Lower leg skin (tissue), 4 donors: Measurements from ENCODE around the gene NINJ2. TPM values are rescaled to one million over a fixed set of nuclear protein-coding genes. Genes with fewer than 3 reads are reported as not detected.

Source experiments
- DNase-seq, 2 donors: peaks; one replicate each; pipeline ENCODE4 v3.0.0-alpha.2; 2019; ENCODE audit warnings: low spot score in 2 of 2
- H3K4me3 ChIP-seq: fragments of 200-600 bp; sonication (generic); 2 replicates; pipeline ENCODE4 v1.5.1; 2017; ENCODE audit warnings: mild to moderate bottlenecking, low read depth; ENCODE audit not compliant: poor library complexity, severe bottlenecking
- POLR2A ChIP-seq, 2 donors: fragments of 450-650 bp; IDR thresholded peaks; one replicate each; pipeline ENCODE4 v1.6.1; 2016 to 2017; ENCODE audit warnings: antibody characterized with exemption in 2 of 2, mild to moderate bottlenecking in 1 of 2, moderate library complexity in 1 of 2
- WGBS, 2 donors: methylation state at CpG; one replicate each; pipeline ENCODE4 v1.1.5; 2018; 5-methylcytosine and 5-hydroxymethylcytosine counted together
- intact Hi-C: fragments of 100-400 bp; cut with DNase I; formaldehyde crosslinking; loops from one replicate; pipeline ENCODE4 v1.15.0; 2023; ENCODE audit warnings: low total_unique reads
- total RNA-seq, 4 donors: library from RNA; depleted of rRNA; stranded (reverse); fragments of >200 nt; gene quantifications; one replicate each; pipeline ENCODE4 v1.1.0, GENCODE V29; 2016
- TF ChIP-seq, protein P1 (sequence below), 3 donors: fragments of 450-650 bp; IDR thresholded peaks; one replicate each; pipeline ENCODE4 v1.5.1; 2016; ENCODE audit warnings: antibody characterized with exemption in 3 of 3, mild to moderate bottlenecking in 3 of 3, moderate library complexity in 2 of 3

NINJ2 gene
- total RNA-seq, 4 donors from 2014 or later = 4.5 to 30.8 (median 11.5) TPM

DNA sequence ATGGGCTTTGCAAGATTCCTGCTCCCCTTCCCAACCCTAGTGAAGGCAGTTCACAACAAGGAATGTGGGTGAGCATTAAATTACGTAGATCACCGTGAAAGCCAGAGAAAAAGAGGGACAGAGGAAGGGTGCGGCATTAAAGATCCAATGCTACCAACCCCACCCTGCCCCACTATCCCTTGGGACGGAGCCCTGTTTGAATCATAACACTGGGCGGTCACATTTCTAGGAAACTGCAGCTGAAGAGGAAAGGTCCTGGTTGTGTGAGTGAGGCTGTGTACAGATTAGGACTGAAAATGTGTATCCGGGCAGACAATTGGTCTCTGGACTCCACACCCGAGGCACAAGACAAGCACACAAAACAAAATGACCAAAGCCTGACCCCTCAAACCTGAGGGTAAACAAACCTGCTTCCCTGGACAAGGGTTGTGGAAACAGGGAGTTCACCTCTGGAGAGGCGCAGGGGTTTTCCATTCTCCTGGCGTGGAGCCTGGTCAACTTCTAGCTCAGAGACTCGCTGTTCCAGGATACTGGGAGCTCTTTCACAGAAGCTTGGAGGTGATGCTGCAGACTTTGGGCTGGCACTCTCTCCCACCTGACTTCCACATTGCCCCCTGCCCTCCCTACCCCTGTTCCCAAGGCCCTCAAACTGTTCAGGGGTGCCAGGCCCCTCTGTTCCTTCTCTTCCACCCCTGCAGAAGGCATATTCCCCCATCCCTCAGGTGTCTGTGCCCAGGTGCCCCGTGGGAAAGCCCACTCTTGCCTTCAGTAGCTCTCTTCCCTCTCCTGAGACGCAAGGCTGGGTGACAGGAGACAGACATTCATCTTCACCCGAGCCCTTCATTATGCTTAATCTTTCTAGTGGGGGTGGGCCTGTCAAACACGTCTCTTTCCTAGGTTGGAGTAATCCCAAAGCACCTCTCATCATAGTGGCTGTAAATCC, 16.5 kb downstream of the NINJ2 start:
- no peak overlapping the region for H3K4me3 ChIP-seq
- TF ChIP-seq, protein P1, sequence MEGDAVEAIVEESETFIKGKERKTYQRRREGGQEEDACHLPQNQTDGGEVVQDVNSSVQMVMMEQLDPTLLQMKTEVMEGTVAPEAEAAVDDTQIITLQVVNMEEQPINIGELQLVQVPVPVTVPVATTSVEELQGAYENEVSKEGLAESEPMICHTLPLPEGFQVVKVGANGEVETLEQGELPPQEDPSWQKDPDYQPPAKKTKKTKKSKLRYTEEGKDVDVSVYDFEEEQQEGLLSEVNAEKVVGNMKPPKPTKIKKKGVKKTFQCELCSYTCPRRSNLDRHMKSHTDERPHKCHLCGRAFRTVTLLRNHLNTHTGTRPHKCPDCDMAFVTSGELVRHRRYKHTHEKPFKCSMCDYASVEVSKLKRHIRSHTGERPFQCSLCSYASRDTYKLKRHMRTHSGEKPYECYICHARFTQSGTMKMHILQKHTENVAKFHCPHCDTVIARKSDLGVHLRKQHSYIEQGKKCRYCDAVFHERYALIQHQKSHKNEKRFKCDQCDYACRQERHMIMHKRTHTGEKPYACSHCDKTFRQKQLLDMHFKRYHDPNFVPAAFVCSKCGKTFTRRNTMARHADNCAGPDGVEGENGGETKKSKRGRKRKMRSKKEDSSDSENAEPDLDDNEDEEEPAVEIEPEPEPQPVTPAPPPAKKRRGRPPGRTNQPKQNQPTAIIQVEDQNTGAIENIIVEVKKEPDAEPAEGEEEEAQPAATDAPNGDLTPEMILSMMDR (IDR thresholded peaks at IDR 0.05) = no peak
- TF ChIP-seq POLR2A (IDR thresholded peaks at IDR 0.05) = no peak
- DNase-seq = peak in 1 of 2 donors; percentile 64
- WGBS, 2 donors = 31 to 37% methylated on average over 14 of the region's 14 CpGs
- intact Hi-C loops = no loop called here

DNA sequence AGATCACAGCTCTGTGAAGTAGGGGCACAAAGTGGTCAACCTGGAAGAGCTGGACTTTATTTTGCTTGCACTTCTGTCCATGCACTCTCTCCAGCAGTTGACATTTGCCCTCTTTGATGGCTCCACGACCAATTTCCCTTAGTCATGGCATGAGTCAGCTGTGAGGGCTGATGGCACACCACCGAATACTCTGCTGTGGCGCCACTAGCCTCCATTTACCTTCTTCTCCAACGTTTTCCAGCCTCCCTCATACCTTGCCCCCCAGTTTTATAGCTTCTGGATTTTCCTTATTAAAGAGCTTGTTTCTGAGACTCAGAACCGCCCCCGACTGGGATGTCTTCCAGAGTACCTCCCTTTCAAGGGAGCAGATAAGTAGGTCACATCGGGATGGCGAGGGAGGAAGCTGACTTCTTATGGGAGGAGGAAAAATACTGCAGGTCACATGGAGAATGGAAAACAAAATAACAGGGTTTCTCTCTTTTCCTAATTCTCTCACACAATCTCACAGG, 17.6 kb downstream of the NINJ2 start:
- DNase-seq = peak in 1 of 2 donors; percentile 71
- no peak for TF ChIP-seq POLR2A (IDR thresholded peaks at IDR 0.05)
- TF ChIP-seq, protein P1 (IDR thresholded peaks at IDR 0.05) = no peak
- 8 to 12% methylated on average over 8 of the region's 8 CpGs for WGBS, 2 donors
- no peak overlapping the region for H3K4me3 ChIP-seq
- intact Hi-C loops = no loop called here

DNA sequence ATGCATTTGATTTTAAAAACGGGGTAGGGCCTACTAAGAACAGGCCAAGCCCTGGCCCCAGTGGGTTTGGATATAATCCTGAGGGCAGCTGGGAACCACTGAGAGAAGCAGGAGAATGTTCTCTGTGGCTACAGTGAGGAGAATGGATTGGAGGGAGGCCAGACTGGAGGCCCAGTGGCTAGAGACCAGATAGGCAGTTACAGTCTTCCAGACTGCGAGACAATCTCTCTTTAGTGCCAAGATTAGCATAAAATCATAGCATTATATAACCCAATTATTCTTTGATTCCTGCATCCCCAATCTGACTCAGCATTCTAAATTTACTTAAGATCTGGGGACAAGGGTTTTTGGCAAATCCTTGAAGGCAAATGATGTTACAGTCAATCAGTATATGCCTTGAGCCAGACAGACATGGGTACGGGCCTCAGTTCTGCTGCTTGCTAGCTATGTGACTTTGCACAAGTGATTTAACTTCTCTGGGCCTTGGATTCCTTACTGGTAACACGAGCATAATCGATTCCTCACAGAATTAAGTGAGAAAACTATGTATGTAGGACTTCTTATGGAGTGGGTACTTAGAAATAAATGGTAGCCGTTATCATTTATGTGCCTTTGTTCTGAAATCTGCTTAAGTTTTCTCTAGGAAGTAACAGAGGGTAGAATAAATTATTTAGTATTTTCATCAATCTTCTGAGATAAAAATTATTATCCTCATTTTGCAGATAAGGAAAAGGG, 18.3 kb downstream of the NINJ2 start:
- intact Hi-C loops = no loop called here
- H3K4me3 ChIP-seq = no peak overlapping the region
- TF ChIP-seq POLR2A (IDR thresholded peaks at IDR 0.05) = no peak
- TF ChIP-seq, protein P1 (IDR thresholded peaks at IDR 0.05) = no peak
- WGBS, 2 donors = 50 to 52% methylated on average over 6 of the region's 6 CpGs
- DNase-seq = no peak

DNA sequence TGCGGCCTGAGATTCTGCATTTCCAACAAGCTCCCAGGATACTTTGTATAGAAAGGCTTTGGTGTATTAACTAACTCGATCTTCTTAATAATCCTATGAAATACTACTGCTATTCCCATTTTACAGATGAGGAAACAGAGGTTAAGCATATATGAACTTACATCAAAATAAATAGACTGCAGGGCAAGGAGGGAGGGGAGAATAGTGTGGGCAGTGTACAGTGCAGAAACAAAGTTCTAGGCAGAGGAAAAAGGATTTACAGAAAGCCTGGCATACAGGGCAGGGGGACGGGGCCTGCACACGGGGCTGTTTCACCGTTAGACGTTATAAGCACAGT, 19.0 kb downstream of the NINJ2 start:
- no peak overlapping the region for H3K4me3 ChIP-seq
- intact Hi-C loops = no loop called here
- 81 to 83% methylated on average over 6 of the region's 6 CpGs for WGBS, 2 donors
- no peak for TF ChIP-seq POLR2A (IDR thresholded peaks at IDR 0.05)
- TF ChIP-seq, protein P1 (IDR thresholded peaks at IDR 0.05) = no peak
- DNase-seq = no peak

DNA sequence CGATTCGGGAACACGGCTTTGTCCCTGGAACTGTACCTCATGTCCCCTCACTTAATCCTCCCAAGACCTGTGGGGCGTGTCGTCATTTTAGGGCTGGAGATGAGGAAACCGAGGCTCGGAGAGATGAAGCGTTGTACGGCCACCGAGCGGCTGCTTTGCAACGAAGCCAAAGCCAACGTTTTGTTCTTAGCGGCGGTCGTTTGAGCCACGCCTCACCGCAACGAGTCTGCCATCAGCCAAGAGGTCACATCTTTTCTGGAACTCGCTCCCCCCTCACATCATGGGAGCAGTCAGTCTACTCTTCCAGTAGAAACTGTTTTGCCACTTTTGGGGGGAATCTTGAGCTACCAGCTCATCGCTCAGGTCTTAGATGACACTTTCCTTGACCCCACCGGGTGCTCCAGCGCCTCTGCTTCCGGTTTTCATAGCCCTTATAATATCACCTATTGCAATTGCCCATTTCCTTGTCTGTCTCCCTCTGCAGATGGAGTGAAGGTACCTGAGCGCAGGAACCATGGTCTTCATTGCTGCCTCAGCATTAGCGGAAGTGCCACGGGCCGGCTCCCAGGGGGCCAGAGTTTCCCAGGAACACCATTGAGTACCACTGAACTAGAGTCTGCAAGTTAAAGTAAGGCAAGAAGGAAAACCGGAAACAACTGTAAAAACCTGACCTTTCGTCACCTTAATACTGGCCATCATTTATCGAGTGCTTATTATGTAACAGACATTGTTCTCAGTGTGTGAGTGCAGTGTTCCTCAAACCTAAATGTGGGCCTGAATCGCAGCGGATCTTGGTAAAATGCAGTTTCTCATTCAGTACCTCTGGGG, 19.6 kb downstream of the NINJ2 start:
- peak overlapping the region; percentile 41 for H3K4me3 ChIP-seq
- TF ChIP-seq, protein P1 (IDR thresholded peaks at IDR 0.05) = no peak
- TF ChIP-seq POLR2A (IDR thresholded peaks at IDR 0.05) = no peak
- DNase-seq = no peak
- intact Hi-C loops = no loop called here
- 38 to 55% methylated on average over 23 to 32 of the region's 33 CpGs for WGBS, 2 donors
